Astrocyte (in vitro differentiated cells and primary cell): ENCODE data around the gene COL18A1. TPM values are rescaled to one million over a fixed set of nuclear protein-coding genes. Genes with fewer than 3 reads are reported as not detected.

Experiments used
- DNase-seq: peaks from one replicate; pipeline ENCODE4 v3.0.0-alpha.2; 2010; ENCODE audit warnings: low read depth
- FAIRE-seq: peaks from 2 replicates; lab custom pipeline; 2011; peaks lifted over from hg19 to GRCh38; lab: Jason Lieb, UNC
- H2AFZ ChIP-seq: 2 replicates; pipeline ENCODE4 v1.6.0; 2012; ENCODE audit warnings: low read depth, low read length, inconsistent platforms
- H3K27ac ChIP-seq: 2 replicates; pipeline ENCODE4 v1.5.1; 2011; ENCODE audit warnings: low read depth, low read length, inconsistent platforms
- H3K27me3 ChIP-seq: 2 replicates; pipeline ENCODE4 v1.6.0; 2011; ENCODE audit warnings: low read length, inconsistent platforms; ENCODE audit not compliant: insufficient read depth
- H3K36me3 ChIP-seq: 2 replicates; pipeline ENCODE4 v1.5.1; 2011; ENCODE audit warnings: low read length, inconsistent platforms; ENCODE audit not compliant: insufficient read depth
- H3K4me1 ChIP-seq: 2 replicates; pipeline ENCODE4 v1.5.1; 2011; ENCODE audit warnings: low read length, inconsistent platforms; ENCODE audit not compliant: insufficient read depth
- H3K4me2 ChIP-seq: 2 replicates; pipeline ENCODE4 v1.6.0; 2012; ENCODE audit warnings: low read length, inconsistent platforms
- H3K4me3 ChIP-seq: 2 replicates; pipeline ENCODE4 v1.5.1; 2011; ENCODE audit warnings: low read depth, mild to moderate bottlenecking, low read length, inconsistent platforms; ENCODE audit not compliant: insufficient read depth
- H3K79me2 ChIP-seq: 2 replicates; pipeline ENCODE4 v1.6.0; 2012; ENCODE audit warnings: mild to moderate bottlenecking, low read length, inconsistent platforms; ENCODE audit not compliant: insufficient read depth
- H3K9ac ChIP-seq: 2 replicates; pipeline ENCODE4 v1.6.0; 2012; ENCODE audit warnings: mild to moderate bottlenecking, low read length, inconsistent platforms
- H3K9me3 ChIP-seq: 2 replicates; pipeline ENCODE4 v1.5.1; 2012; ENCODE audit warnings: low read depth, mild to moderate bottlenecking, low read length, inconsistent platforms; ENCODE audit not compliant: insufficient read depth
- H4K20me1 ChIP-seq: 2 replicates; pipeline ENCODE4 v1.6.0; 2012; ENCODE audit warnings: low read length, inconsistent platforms; ENCODE audit not compliant: insufficient read depth
- H3K27ac Mint-ChIP-seq: one replicate; pipeline ENCODE4 v1.8.0; 2021; ENCODE audit warnings: mild to moderate bottlenecking, mixed read lengths; ENCODE audit not compliant: unreplicated experiment
- H3K27me3 Mint-ChIP-seq: one replicate; pipeline ENCODE4 v1.8.0; 2021; ENCODE audit warnings: low read depth, mixed read lengths; ENCODE audit not compliant: unreplicated experiment
- H3K36me3 Mint-ChIP-seq: one replicate; pipeline ENCODE4 v1.8.0; 2021; ENCODE audit warnings: low read depth, mixed read lengths; ENCODE audit not compliant: unreplicated experiment
- H3K4me1 Mint-ChIP-seq: one replicate; pipeline ENCODE4 v1.8.0; 2021; ENCODE audit warnings: low read depth, mixed read lengths; ENCODE audit not compliant: unreplicated experiment
- H3K4me3 Mint-ChIP-seq: one replicate; pipeline ENCODE4 v1.8.0; 2021; ENCODE audit warnings: mild to moderate bottlenecking, moderate library complexity, mixed read lengths; ENCODE audit not compliant: unreplicated experiment
- H3K9me3 Mint-ChIP-seq: one replicate; pipeline ENCODE4 v1.8.0; 2021; ENCODE audit warnings: mild to moderate bottlenecking, mixed read lengths; ENCODE audit not compliant: unreplicated experiment
- CTCF ChIP-seq: IDR thresholded peaks from 2 replicates; pipeline ENCODE4 v1.5.1; 2011; ENCODE audit warnings: low read depth, mild to moderate bottlenecking, inconsistent platforms, low read length, moderate library complexity; ENCODE audit not compliant: insufficient read depth
- EZH2 ChIP-seq: IDR thresholded peaks from 2 replicates; pipeline ENCODE4 v1.6.1; 2012; ENCODE audit warnings: mild to moderate bottlenecking, low read length, inconsistent platforms; ENCODE audit not compliant: insufficient read depth
- total RNA-seq: library from RNA; stranded (reverse); gene quantifications from 2 replicates; pipeline ENCODE4 v1.2.1, GENCODE V29; 2021

Gene COL18A1
- total RNA-seq, 1 donor from 2014 or later, result 616 TPM

GRCh38 chr21:45417951-45418300 is 13.0 kb downstream of the COL18A1 start:
- peaks cover 12% of the 10 kb centered on the region for H3K4me1 ChIP-seq
- no peak overlapping the region for H3K9ac ChIP-seq
- no peak overlapping the region for H3K4me3 ChIP-seq
- Mint-ChIP-seq H3K4me3 (no peak overlapping the region), H3K4me1 (peaks cover 37% of the 10 kb centered on the region), H3K36me3 (peaks cover 4% of the 10 kb centered on the region), H3K27me3 (no peaks in the 10 kb centered on the region), H3K9me3 (no peaks in the 10 kb centered on the region), H3K27ac (no peak overlapping the region)
- no peaks in the 10 kb centered on the region for H3K36me3 ChIP-seq
- no peaks in the 10 kb centered on the region for H3K27me3 ChIP-seq
- H4K20me1 ChIP-seq, result peaks cover 97% of the 10 kb centered on the region
- no peaks in the 10 kb centered on the region for H3K9me3 ChIP-seq
- TF ChIP-seq CTCF, result no peak
- no peak for FAIRE-seq
- DNase-seq, result no peak
- no peak overlapping the region for H3K4me2 ChIP-seq
- no peak overlapping the region for H2AFZ ChIP-seq
- peaks cover 96% of the 10 kb centered on the region for H3K79me2 ChIP-seq
- no peak overlapping the region for H3K27ac ChIP-seq

GRCh38 chr21:45418301-45419071 is 13.5 kb downstream of the COL18A1 start:
- FAIRE-seq (no peak), DNase-seq (no peak)
- Histone ChIP-seq H3K79me2 (peaks cover 91% of the 10 kb centered on the region), H3K4me2 (no peak overlapping the region), H3K27me3 (no peaks in the 10 kb centered on the region), H3K9me3 (no peaks in the 10 kb centered on the region), H2AFZ (no peak overlapping the region), H3K4me3 (no peak overlapping the region), H3K36me3 (no peaks in the 10 kb centered on the region), H3K4me1 (peaks cover 12% of the 10 kb centered on the region), H3K27ac (no peak overlapping the region), H4K20me1 (peaks cover 94% of the 10 kb centered on the region), H3K9ac (no peak overlapping the region)
- Mint-ChIP-seq H3K4me3 (no peak overlapping the region), H3K9me3 (no peaks in the 10 kb centered on the region), H3K27me3 (no peaks in the 10 kb centered on the region), H3K27ac (no peak overlapping the region), H3K36me3 (peaks cover 4% of the 10 kb centered on the region), H3K4me1 (peaks cover 37% of the 10 kb centered on the region)
- TF ChIP-seq EZH2 (no peak), CTCF (no peak)

GRCh38 chr21:45419162-45419561 is 14.2 kb downstream of the COL18A1 start:
- Histone ChIP-seq H3K4me2 (no peak overlapping the region), H3K9me3 (no peaks in the 10 kb centered on the region), H3K27ac (no peak overlapping the region), H2AFZ (no peak overlapping the region), H4K20me1 (peaks cover 94% of the 10 kb centered on the region), H3K9ac (no peak overlapping the region), H3K27me3 (no peaks in the 10 kb centered on the region), H3K79me2 (peaks cover 92% of the 10 kb centered on the region), H3K4me3 (no peak overlapping the region), H3K4me1 (peaks cover 12% of the 10 kb centered on the region), H3K36me3 (no peaks in the 10 kb centered on the region)
- FAIRE-seq (no peak), DNase-seq (no peak)
- Mint-ChIP-seq H3K9me3 (no peaks in the 10 kb centered on the region), H3K4me1 (peaks cover 34% of the 10 kb centered on the region), H3K36me3 (peaks cover 4% of the 10 kb centered on the region), H3K4me3 (no peak overlapping the region), H3K27ac (no peak overlapping the region), H3K27me3 (no peaks in the 10 kb centered on the region)
- no peak for TF ChIP-seq EZH2
- TF ChIP-seq CTCF, result no peak
